GM06990 (cell line): ENCODE results near the gene PPFIBP2.
A peak's percentile ranks its signal among the peaks of the same experiment; 100 is the strongest.

Experiments used
- DNase-seq: peaks from one replicate; pipeline ENCODE4 v3.0.0-alpha.2; 2011; ENCODE audit not compliant: insufficient read length; ENCODE audit errors: extremely low read depth
- H3K27me3 ChIP-seq: replicated peaks from 2 replicates; pipeline ENCODE4 v1.6.0; 2011; ENCODE audit warnings: low read length; ENCODE audit not compliant: control insufficient read depth, insufficient read depth
- H3K36me3 ChIP-seq: 2 replicates; pipeline ENCODE4 v1.5.1; 2011; ENCODE audit warnings: low read length; ENCODE audit not compliant: control insufficient read depth, insufficient read depth
- H3K4me3 ChIP-seq: replicated peaks from 2 replicates; pipeline ENCODE4 v1.5.1; 2011; ENCODE audit warnings: low read depth, mild to moderate bottlenecking, control low read depth, low read length
- CTCF ChIP-seq: IDR thresholded peaks from 2 replicates; pipeline ENCODE4 v1.5.1; 2011; ENCODE audit warnings: low read length, control low read depth, mild to moderate bottlenecking, inconsistent platforms; ENCODE audit not compliant: insufficient read depth, poor library complexity, severe bottlenecking

Gene PPFIBP2

GRCh38 chr11:7534042-7534378 lies 20.2 kb downstream of the PPFIBP2 start:
- no peak for TF ChIP-seq CTCF
- Histone ChIP-seq H3K36me3 (no peaks in the 10 kb centered on the region; the same call in 1 of the 2 replicates), H3K27me3 (no peaks in the 10 kb centered on the region), H3K4me3 (peak overlapping the region; percentile 37; the same call in 1 of the 2 replicates)
- DNase-seq: no peak

- TF ChIP-seq CTCF: peak; percentile 22
- H3K4me3 ChIP-seq: no peak overlapping the region
- no peaks in the 10 kb centered on the region for H3K27me3 ChIP-seq
- no peak for DNase-seq
- H3K36me3 ChIP-seq: no peaks in the 10 kb centered on the region; the same call in 1 of the 2 replicates
Measured at GRCh38 chr11:7536100-7536499, 22.3 kb downstream of the PPFIBP2 start.

- no peak for DNase-seq
- TF ChIP-seq CTCF: no peak
Measured at GRCh38 chr11:7537265-7537664, 23.5 kb downstream of the PPFIBP2 start.

GRCh38 chr11:7538031-7538430 lies 24.2 kb downstream of the PPFIBP2 start:
- H3K36me3 ChIP-seq: no peaks in the 10 kb centered on the region
- TF ChIP-seq CTCF: peak; percentile 18
- DNase-seq: no peak
- no peaks in the 10 kb centered on the region for H3K27me3 ChIP-seq
- no peak overlapping the region for H3K4me3 ChIP-seq

More at GRCh38 chr11:7537265-7537664, 23.5 kb downstream of the PPFIBP2 start:
- Histone ChIP-seq H3K27me3 (no peaks in the 10 kb centered on the region), H3K36me3 (no peaks in the 10 kb centered on the region; the same call in 1 of the 2 replicates), H3K4me3 (no peak overlapping the region)

GRCh38 chr11:7538466-7539454 lies 25.0 kb downstream of the PPFIBP2 start:
- Histone ChIP-seq H3K36me3 (no peaks in the 10 kb centered on the region; the same call in 1 of the 2 replicates), H3K27me3 (no peaks in the 10 kb centered on the region), H3K4me3 (no peak overlapping the region)
- no peak for TF ChIP-seq CTCF
- DNase-seq: no peak
